Measurements from ENCODE around the gene EFCAB7.

EFCAB7 gene

DNA sequence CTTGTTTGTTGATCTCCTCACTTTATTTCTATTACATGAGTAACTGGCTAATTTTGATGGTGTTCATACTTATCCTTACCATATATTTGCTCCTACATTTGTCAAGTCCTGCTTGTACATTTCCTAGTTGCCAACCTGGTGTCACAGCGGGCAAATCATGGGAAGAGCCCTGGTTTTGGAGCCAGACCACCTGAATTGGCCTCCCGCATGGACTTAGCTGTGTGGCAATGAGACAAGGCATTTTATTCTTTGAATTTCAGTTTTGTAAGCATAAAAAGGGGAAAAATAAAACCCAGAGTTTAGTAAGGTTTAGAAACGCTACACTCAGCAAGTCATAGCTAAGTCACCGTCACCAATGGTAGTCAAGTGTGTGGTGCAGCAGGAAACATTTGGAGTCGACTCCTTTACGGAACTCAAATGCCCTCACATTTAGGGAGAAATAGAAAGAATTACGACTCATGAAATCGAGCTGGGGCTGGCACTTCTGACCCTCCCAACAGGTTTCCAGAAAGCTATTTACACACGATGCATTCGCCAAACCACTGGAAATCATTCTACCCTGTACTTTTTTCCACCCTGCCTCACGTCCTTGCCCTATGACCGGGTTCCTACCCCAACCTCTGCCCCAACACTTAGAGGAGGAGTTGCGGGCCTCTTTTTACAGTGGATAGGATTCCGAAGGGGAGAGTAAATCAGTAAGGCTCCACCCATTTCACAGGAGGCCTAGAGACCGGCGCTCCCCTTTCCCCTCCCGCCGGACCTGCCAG lies 69.4 kb downstream of the EFCAB7 start:
- peaks cover 8% of the 10 kb centered on the region for H3K4me1 ChIP-seq (ENCODE audit: control insufficient read depth, insufficient read depth, low read length)
- H3K36me3 ChIP-seq (ENCODE audit: insufficient read depth, low read length): no peaks in the 10 kb centered on the region
- H3K27me3 ChIP-seq (ENCODE audit: control insufficient read depth, insufficient read depth, low read length): no peaks in the 10 kb centered on the region
- H3K4me2 ChIP-seq (ENCODE audit: low read length): peak overlapping the region; percentile 92
- peak overlapping the region; percentile 87 for H3K9ac ChIP-seq (ENCODE audit: low read depth, low read length)
- H3K4me3 ChIP-seq (ENCODE audit: low read length): peak overlapping the region; percentile 98
- H3K9me3 ChIP-seq (replicated peaks; ENCODE audit: low read length): no peaks in the 10 kb centered on the region

DNA sequence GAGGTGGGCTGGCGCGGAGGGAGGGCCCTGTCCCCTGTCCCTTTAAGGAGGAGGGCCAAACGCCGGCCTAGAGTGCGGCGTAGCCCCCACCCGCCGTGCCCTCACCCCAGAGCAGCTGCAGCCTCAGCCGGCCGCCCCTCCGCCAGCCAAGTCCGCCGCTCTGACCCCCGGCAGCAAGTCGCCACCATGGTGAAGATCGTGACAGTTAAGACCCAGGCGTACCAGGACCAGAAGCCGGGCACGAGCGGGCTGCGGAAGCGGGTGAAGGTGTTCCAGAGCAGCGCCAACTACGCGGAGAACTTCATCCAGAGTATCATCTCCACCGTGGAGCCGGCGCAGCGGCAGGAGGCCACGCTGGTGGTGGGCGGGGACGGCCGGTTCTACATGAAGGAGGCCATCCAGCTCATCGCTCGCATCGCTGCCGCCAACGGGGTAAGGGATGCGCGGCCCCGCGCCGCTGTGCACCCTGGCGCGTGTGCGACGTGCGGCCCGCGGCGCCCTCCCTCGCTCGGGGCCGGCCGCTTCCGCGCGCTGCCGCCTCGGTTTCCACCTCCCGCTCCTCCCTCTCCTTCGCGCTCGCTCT lies 70.1 kb downstream of the EFCAB7 start, which contains the start of gene PGM1:
TSS of gene PGM1 (plus strand) at position 109 of the 583 bp plus-strand sequence. CDS start at position 187, 78 bp downstream.
- Histone ChIP-seq H3K36me3 (ENCODE audit: insufficient read depth, low read length) (no peaks in the 10 kb centered on the region), H3K9me3 (replicated peaks; ENCODE audit: low read length) (no peaks in the 10 kb centered on the region), H3K4me1 (ENCODE audit: control insufficient read depth, insufficient read depth, low read length) (peaks cover 8% of the 10 kb centered on the region), H3K27me3 (ENCODE audit: control insufficient read depth, insufficient read depth, low read length) (no peaks in the 10 kb centered on the region), H3K4me3 (ENCODE audit: low read length) (peak within 1 kb of the TSS; percentile 98), H3K4me2 (ENCODE audit: low read length) (peak within 1 kb of the TSS; percentile 92), H3K9ac (ENCODE audit: low read depth, low read length) (peak within 1 kb of the TSS; percentile 87)

DNA sequence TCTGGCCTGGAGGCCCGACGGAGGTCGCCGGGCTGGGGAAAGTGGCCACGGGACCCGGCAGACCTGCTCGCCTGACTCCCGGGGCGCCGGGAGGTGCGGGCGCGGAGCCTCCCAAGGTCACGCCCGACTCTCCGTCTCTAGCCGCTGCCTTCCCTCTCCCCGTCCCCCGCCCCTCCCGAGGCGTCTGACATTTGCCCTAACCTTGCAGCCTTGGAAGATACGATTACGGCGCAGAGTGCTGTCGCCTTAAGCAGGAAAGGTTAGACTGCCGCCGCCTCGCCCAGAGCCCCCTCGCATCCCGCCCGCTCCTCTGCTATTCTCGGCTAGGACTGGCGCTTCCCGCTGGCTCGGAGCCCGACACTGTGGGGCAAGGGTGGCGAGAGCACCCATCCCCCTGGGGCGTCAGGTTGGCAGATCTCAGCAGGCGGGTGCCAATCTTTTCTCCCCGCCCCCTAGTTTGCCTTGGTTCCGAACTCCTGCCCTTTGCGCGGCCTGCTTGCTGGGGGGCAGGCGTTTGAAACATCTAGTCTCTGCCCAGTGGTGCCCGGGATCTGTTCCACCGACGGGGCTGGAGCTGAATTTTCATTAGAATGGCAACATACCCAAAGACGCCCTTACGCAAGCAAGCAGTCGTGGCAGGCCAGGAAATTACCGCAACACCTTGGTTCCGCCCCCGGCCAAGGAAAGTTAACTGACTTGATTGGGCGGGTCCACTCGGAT lies 70.7 kb downstream of the EFCAB7 start:
- Histone ChIP-seq H3K4me3 (ENCODE audit: low read length) (peak overlapping the region; percentile 98), H3K9ac (ENCODE audit: low read depth, low read length) (peak overlapping the region; percentile 87), H3K27me3 (ENCODE audit: control insufficient read depth, insufficient read depth, low read length) (no peaks in the 10 kb centered on the region), H3K4me1 (ENCODE audit: control insufficient read depth, insufficient read depth, low read length) (peaks cover 8% of the 10 kb centered on the region), H3K36me3 (ENCODE audit: insufficient read depth, low read length) (no peaks in the 10 kb centered on the region), H3K4me2 (ENCODE audit: low read length) (peak overlapping the region; percentile 92), H3K9me3 (replicated peaks; ENCODE audit: low read length) (no peaks in the 10 kb centered on the region)

DNA sequence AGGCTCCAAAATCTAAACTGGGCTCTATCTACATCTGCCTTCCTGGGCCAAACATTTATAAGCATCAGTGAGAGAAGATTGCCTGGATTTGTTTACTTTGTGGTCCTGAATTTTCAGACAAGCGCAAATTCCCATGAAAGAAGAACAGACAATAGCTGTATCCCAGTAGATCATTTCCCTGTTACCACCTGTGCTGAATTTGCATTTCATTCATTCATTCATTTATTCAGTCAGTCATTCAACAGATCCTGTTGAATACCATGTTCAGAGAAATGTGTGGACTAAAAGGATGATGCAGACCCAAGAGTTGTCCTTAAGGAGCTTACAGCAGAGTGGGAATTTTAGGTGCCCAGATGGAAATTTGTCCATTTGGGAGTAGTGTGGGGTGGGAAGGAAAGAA lies 72.1 kb downstream of the EFCAB7 start:
- Histone ChIP-seq H3K4me2 (ENCODE audit: low read length) (no peak overlapping the region), H3K4me3 (ENCODE audit: low read length) (no peak overlapping the region), H3K9ac (ENCODE audit: low read depth, low read length) (no peak overlapping the region), H3K4me1 (ENCODE audit: control insufficient read depth, insufficient read depth, low read length) (peaks cover 8% of the 10 kb centered on the region), H3K27me3 (ENCODE audit: control insufficient read depth, insufficient read depth, low read length) (no peaks in the 10 kb centered on the region), H3K9me3 (replicated peaks; ENCODE audit: low read length) (no peaks in the 10 kb centered on the region), H3K36me3 (ENCODE audit: insufficient read depth, low read length) (no peaks in the 10 kb centered on the region)

DNA sequence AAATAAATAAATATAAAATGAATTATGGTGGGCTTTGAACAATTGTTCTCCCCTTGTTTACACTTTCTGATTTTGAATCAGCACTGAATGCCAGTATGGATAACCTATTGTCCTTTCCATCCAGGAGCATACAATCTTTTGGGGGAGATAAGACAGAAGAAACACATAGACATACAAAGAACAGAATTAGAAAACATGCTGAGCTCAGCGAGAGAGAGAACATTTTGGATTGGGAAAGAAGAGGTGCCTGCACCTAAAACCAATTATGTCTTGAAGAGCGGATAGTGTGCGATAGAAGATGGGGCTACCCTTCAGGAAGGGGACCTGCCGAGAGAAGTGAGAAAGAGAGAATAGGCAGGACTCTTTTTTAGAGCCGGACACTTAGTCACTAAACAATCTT lies 76.5 kb downstream of the EFCAB7 start:
- Histone ChIP-seq H3K4me1 (ENCODE audit: control insufficient read depth, insufficient read depth, low read length) (no peaks in the 10 kb centered on the region), H3K9me3 (replicated peaks; ENCODE audit: low read length) (no peaks in the 10 kb centered on the region), H3K4me2 (ENCODE audit: low read length) (no peak overlapping the region), H3K27me3 (ENCODE audit: control insufficient read depth, insufficient read depth, low read length) (no peaks in the 10 kb centered on the region), H3K9ac (ENCODE audit: low read depth, low read length) (no peak overlapping the region), H3K4me3 (ENCODE audit: low read length) (no peak overlapping the region), H3K36me3 (ENCODE audit: insufficient read depth, low read length) (no peaks in the 10 kb centered on the region)

DNA sequence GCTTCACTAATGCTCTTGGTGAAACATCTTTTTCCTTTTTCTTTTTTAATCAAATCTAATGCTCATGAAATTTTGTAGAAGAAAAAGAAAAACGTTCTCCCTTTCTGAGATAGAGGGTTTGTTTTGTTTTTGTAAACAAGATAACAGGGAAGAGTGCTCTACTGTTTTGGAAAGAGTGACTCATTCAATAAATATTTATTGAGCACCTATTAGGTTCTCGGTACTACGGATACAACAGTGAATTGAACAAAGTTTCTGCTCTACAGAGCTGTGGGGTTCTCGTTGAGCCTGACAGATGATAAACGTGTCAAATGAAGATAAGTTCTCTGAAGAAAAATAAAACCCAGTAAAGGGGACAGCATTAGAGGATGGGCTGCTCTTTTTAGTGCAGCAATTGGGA lies 76.9 kb downstream of the EFCAB7 start:
- no peak overlapping the region for H3K9ac ChIP-seq (ENCODE audit: low read depth, low read length)
- no peaks in the 10 kb centered on the region for H3K27me3 ChIP-seq (ENCODE audit: control insufficient read depth, insufficient read depth, low read length)
- no peak overlapping the region for H3K4me3 ChIP-seq (ENCODE audit: low read length)
- H3K4me1 ChIP-seq (ENCODE audit: control insufficient read depth, insufficient read depth, low read length): no peaks in the 10 kb centered on the region
- no peaks in the 10 kb centered on the region for H3K36me3 ChIP-seq (ENCODE audit: insufficient read depth, low read length)
- no peak overlapping the region for H3K4me2 ChIP-seq (ENCODE audit: low read length)
- H3K9me3 ChIP-seq (replicated peaks; ENCODE audit: low read length): no peaks in the 10 kb centered on the region

DNA sequence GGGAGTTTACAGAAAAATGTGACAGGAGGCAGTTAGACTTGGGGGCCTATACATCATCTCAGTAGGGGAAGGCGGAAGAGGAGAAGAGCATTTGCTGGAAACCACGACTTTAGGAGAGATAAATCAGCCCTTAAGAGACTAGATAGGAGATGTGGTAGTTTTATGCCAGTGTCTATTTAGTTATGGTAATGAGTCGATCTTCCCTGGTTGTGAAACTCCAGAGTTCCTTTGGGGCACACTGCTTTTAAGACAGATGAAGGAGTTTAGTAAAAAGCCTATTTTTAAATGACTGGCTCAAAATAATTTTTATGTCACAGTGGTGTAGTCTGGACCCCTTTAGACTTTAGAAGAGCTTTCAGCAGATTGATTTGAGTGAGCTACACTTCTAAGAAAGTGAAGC lies 77.7 kb downstream of the EFCAB7 start:
- Histone ChIP-seq H3K9ac (ENCODE audit: low read depth, low read length) (no peak overlapping the region), H3K9me3 (replicated peaks; ENCODE audit: low read length) (no peaks in the 10 kb centered on the region), H3K36me3 (ENCODE audit: insufficient read depth, low read length) (no peaks in the 10 kb centered on the region), H3K4me2 (ENCODE audit: low read length) (no peak overlapping the region), H3K27me3 (ENCODE audit: control insufficient read depth, insufficient read depth, low read length) (no peaks in the 10 kb centered on the region), H3K4me1 (ENCODE audit: control insufficient read depth, insufficient read depth, low read length) (no peaks in the 10 kb centered on the region), H3K4me3 (ENCODE audit: low read length) (no peak overlapping the region)

DNA sequence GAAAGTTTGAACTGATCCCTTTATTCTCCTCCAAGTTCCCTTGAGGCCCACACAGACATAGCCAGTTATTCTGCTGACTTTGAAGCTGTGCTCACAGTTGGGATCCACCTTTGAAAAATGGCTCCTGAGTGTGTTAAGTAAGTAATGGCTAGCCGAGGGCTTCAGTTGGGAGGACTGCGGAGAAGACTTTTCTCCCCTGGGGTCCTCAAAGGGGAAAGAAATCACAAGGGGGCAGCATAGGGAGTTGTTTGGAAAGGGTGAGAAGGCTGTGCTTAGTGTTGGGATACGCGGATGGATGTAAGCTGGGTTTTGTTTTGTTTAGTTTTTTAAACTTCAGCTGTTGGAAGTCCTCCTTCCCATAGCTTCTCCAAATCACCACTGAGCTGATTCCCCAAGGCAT lies 78.1 kb downstream of the EFCAB7 start:
- H3K4me2 ChIP-seq (ENCODE audit: low read length): no peak overlapping the region
- H3K27me3 ChIP-seq (ENCODE audit: control insufficient read depth, insufficient read depth, low read length): no peaks in the 10 kb centered on the region
- no peak overlapping the region for H3K4me3 ChIP-seq (ENCODE audit: low read length)
- no peak overlapping the region for H3K9ac ChIP-seq (ENCODE audit: low read depth, low read length)
- H3K36me3 ChIP-seq (ENCODE audit: insufficient read depth, low read length): no peaks in the 10 kb centered on the region
- H3K4me1 ChIP-seq (ENCODE audit: control insufficient read depth, insufficient read depth, low read length): no peaks in the 10 kb centered on the region
- H3K9me3 ChIP-seq (replicated peaks; ENCODE audit: low read length): no peaks in the 10 kb centered on the region

DNA sequence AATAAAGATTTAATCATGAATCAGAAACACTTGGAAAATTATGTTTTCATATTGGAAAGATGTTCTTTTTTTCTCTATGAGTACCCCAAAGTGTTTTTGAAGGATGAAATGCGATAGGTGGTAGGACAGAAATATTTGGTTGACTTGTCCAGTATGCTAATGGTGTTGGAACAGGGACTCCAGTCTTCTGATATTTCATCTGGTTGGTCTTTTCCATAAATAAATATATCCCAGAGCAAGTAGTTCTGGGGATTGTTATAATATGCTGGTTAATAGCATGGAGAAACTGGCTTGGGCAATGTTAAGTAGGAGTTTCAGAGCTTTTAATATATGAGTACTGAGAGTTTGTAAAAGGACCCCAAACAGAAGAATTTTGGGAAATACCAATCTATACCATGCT lies 78.6 kb downstream of the EFCAB7 start:
- no peaks in the 10 kb centered on the region for H3K4me1 ChIP-seq (ENCODE audit: control insufficient read depth, insufficient read depth, low read length)
- H3K4me2 ChIP-seq (ENCODE audit: low read length): no peak overlapping the region
- H3K4me3 ChIP-seq (ENCODE audit: low read length): no peak overlapping the region

DNA sequence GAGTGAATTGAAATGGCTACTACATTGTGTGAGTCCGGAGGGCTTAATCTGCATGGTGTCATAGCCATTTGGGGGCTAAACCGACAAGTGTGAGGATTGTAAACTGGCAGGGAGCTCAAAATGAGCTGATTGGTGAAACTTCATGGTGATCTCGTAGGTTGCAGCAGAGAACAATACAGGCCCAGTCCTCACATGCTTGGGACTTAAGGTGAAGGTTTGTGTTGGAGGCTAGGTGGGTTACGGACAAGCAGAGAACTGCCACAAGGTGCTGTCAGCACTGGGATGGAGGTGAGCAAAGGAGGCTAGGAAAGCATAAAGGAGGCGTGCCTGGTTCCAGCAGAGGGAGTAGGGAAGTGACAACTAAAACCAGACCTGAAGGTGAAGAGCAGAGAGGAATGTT lies 79.3 kb downstream of the EFCAB7 start:
- no peaks in the 10 kb centered on the region for H3K4me1 ChIP-seq (ENCODE audit: control insufficient read depth, insufficient read depth, low read length)
- H3K36me3 ChIP-seq (ENCODE audit: insufficient read depth, low read length): no peaks in the 10 kb centered on the region
- H3K27me3 ChIP-seq (ENCODE audit: control insufficient read depth, insufficient read depth, low read length): no peaks in the 10 kb centered on the region
- H3K4me3 ChIP-seq (ENCODE audit: low read length): no peak overlapping the region
- no peak overlapping the region for H3K9ac ChIP-seq (ENCODE audit: low read depth, low read length)
- no peaks in the 10 kb centered on the region for H3K9me3 ChIP-seq (replicated peaks; ENCODE audit: low read length)
- H3K4me2 ChIP-seq (ENCODE audit: low read length): no peak overlapping the region

More for the DNA sequence above, 78.6 kb downstream of the EFCAB7 start:
- Histone ChIP-seq H3K36me3 (ENCODE audit: insufficient read depth, low read length) (no peaks in the 10 kb centered on the region), H3K27me3 (ENCODE audit: control insufficient read depth, insufficient read depth, low read length) (no peaks in the 10 kb centered on the region), H3K9ac (ENCODE audit: low read depth, low read length) (no peak overlapping the region), H3K9me3 (replicated peaks; ENCODE audit: low read length) (no peaks in the 10 kb centered on the region)

DNA sequence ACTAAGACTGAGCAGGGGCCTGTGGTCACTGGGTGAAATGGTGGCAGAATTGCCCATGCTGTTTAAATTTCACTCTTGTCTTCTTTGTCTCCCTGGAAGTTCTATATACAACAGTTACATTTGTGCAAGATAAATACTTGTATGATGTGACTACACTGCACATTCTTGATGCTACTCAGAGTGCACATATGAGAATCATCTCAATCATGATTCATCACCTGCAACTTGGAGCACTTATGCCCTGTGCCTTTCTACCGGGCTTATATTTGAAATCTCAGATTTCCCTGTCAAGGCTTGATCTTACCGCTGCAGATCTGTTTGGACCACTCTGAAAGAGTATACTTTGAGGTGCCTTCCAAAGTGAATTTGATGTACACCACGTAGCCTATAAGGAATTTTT lies 80.5 kb downstream of the EFCAB7 start:
- H3K36me3 ChIP-seq (ENCODE audit: insufficient read depth, low read length): no peaks in the 10 kb centered on the region
- no peak overlapping the region for H3K4me2 ChIP-seq (ENCODE audit: low read length)
- H3K4me3 ChIP-seq (ENCODE audit: low read length): no peak overlapping the region
- no peak overlapping the region for H3K9ac ChIP-seq (ENCODE audit: low read depth, low read length)
- no peaks in the 10 kb centered on the region for H3K4me1 ChIP-seq (ENCODE audit: control insufficient read depth, insufficient read depth, low read length)
- no peaks in the 10 kb centered on the region for H3K9me3 ChIP-seq (replicated peaks; ENCODE audit: low read length)
- H3K27me3 ChIP-seq (ENCODE audit: control insufficient read depth, insufficient read depth, low read length): no peaks in the 10 kb centered on the region
